Astrocyte (in vitro differentiated cells and primary cell): ENCODE measurements around the gene PCBP3. TPM values are rescaled to one million over a fixed set of nuclear protein-coding genes. Genes with fewer than 3 reads are reported as not detected.

Experiments used
- DNase-seq: peaks from one replicate; pipeline ENCODE4 v3.0.0-alpha.2; 2010; ENCODE audit warnings: low read depth
- FAIRE-seq: peaks from 2 replicates; lab custom pipeline; 2011; peaks lifted over from hg19 to GRCh38; lab: Jason Lieb, UNC
- H2AFZ ChIP-seq: 2 replicates; pipeline ENCODE4 v1.6.0; 2012; ENCODE audit warnings: low read depth, low read length, inconsistent platforms
- H3K27ac ChIP-seq: 2 replicates; pipeline ENCODE4 v1.5.1; 2011; ENCODE audit warnings: low read depth, low read length, inconsistent platforms
- H3K27me3 ChIP-seq: 2 replicates; pipeline ENCODE4 v1.6.0; 2011; ENCODE audit warnings: low read length, inconsistent platforms; ENCODE audit not compliant: insufficient read depth
- H3K36me3 ChIP-seq: 2 replicates; pipeline ENCODE4 v1.5.1; 2011; ENCODE audit warnings: low read length, inconsistent platforms; ENCODE audit not compliant: insufficient read depth
- H3K4me1 ChIP-seq: 2 replicates; pipeline ENCODE4 v1.5.1; 2011; ENCODE audit warnings: low read length, inconsistent platforms; ENCODE audit not compliant: insufficient read depth
- H3K4me2 ChIP-seq: 2 replicates; pipeline ENCODE4 v1.6.0; 2012; ENCODE audit warnings: low read length, inconsistent platforms
- H3K4me3 ChIP-seq: 2 replicates; pipeline ENCODE4 v1.5.1; 2011; ENCODE audit warnings: low read depth, mild to moderate bottlenecking, low read length, inconsistent platforms; ENCODE audit not compliant: insufficient read depth
- H3K79me2 ChIP-seq: 2 replicates; pipeline ENCODE4 v1.6.0; 2012; ENCODE audit warnings: mild to moderate bottlenecking, low read length, inconsistent platforms; ENCODE audit not compliant: insufficient read depth
- H3K9ac ChIP-seq: 2 replicates; pipeline ENCODE4 v1.6.0; 2012; ENCODE audit warnings: mild to moderate bottlenecking, low read length, inconsistent platforms
- H3K9me3 ChIP-seq: 2 replicates; pipeline ENCODE4 v1.5.1; 2012; ENCODE audit warnings: low read depth, mild to moderate bottlenecking, low read length, inconsistent platforms; ENCODE audit not compliant: insufficient read depth
- H4K20me1 ChIP-seq: 2 replicates; pipeline ENCODE4 v1.6.0; 2012; ENCODE audit warnings: low read length, inconsistent platforms; ENCODE audit not compliant: insufficient read depth
- H3K27ac Mint-ChIP-seq: one replicate; pipeline ENCODE4 v1.8.0; 2021; ENCODE audit warnings: mild to moderate bottlenecking, mixed read lengths; ENCODE audit not compliant: unreplicated experiment
- H3K27me3 Mint-ChIP-seq: one replicate; pipeline ENCODE4 v1.8.0; 2021; ENCODE audit warnings: low read depth, mixed read lengths; ENCODE audit not compliant: unreplicated experiment
- H3K36me3 Mint-ChIP-seq: one replicate; pipeline ENCODE4 v1.8.0; 2021; ENCODE audit warnings: low read depth, mixed read lengths; ENCODE audit not compliant: unreplicated experiment
- H3K4me1 Mint-ChIP-seq: one replicate; pipeline ENCODE4 v1.8.0; 2021; ENCODE audit warnings: low read depth, mixed read lengths; ENCODE audit not compliant: unreplicated experiment
- H3K4me3 Mint-ChIP-seq: one replicate; pipeline ENCODE4 v1.8.0; 2021; ENCODE audit warnings: mild to moderate bottlenecking, moderate library complexity, mixed read lengths; ENCODE audit not compliant: unreplicated experiment
- H3K9me3 Mint-ChIP-seq: one replicate; pipeline ENCODE4 v1.8.0; 2021; ENCODE audit warnings: mild to moderate bottlenecking, mixed read lengths; ENCODE audit not compliant: unreplicated experiment
- EZH2 ChIP-seq: IDR thresholded peaks from 2 replicates; pipeline ENCODE4 v1.6.1; 2012; ENCODE audit warnings: mild to moderate bottlenecking, low read length, inconsistent platforms; ENCODE audit not compliant: insufficient read depth
- total RNA-seq: library from RNA; stranded (reverse); gene quantifications from 2 replicates; pipeline ENCODE4 v1.2.1, GENCODE V29; 2021
- TF ChIP-seq, protein P1 (sequence below): IDR thresholded peaks from 2 replicates; pipeline ENCODE4 v1.5.1; 2011; ENCODE audit warnings: low read depth, mild to moderate bottlenecking, inconsistent platforms, low read length, moderate library complexity; ENCODE audit not compliant: insufficient read depth

Gene PCBP3
- total RNA-seq, 1 donor from 2014 or later, result 1.8 TPM

GRCh38 chr21:45906859-45907258, 263.3 kb downstream of the PCBP3 start:
- H3K4me1 Mint-ChIP-seq, result peaks cover under 1% of the 10 kb centered on the region
- Histone ChIP-seq H3K79me2 (no peaks in the 10 kb centered on the region), H3K36me3 (no peaks in the 10 kb centered on the region), H3K4me2 (no peak overlapping the region), H3K9me3 (no peaks in the 10 kb centered on the region), H3K27me3 (no peaks in the 10 kb centered on the region), H3K4me3 (no peak overlapping the region), H4K20me1 (no peaks in the 10 kb centered on the region), H3K4me1 (peaks cover 2% of the 10 kb centered on the region), H3K27ac (no peak overlapping the region), H2AFZ (no peak overlapping the region), H3K9ac (no peak overlapping the region)
- peaks cover 43% of the 10 kb centered on the region for H3K27me3 Mint-ChIP-seq
- DNase-seq, result no peak
- no peak for TF ChIP-seq EZH2
- TF ChIP-seq, protein P1, sequence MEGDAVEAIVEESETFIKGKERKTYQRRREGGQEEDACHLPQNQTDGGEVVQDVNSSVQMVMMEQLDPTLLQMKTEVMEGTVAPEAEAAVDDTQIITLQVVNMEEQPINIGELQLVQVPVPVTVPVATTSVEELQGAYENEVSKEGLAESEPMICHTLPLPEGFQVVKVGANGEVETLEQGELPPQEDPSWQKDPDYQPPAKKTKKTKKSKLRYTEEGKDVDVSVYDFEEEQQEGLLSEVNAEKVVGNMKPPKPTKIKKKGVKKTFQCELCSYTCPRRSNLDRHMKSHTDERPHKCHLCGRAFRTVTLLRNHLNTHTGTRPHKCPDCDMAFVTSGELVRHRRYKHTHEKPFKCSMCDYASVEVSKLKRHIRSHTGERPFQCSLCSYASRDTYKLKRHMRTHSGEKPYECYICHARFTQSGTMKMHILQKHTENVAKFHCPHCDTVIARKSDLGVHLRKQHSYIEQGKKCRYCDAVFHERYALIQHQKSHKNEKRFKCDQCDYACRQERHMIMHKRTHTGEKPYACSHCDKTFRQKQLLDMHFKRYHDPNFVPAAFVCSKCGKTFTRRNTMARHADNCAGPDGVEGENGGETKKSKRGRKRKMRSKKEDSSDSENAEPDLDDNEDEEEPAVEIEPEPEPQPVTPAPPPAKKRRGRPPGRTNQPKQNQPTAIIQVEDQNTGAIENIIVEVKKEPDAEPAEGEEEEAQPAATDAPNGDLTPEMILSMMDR, result no peak
- H3K36me3 Mint-ChIP-seq, result peaks cover 3% of the 10 kb centered on the region
- no peak overlapping the region for H3K27ac Mint-ChIP-seq
- no peak for FAIRE-seq
- H3K4me3 Mint-ChIP-seq, result no peak overlapping the region
- H3K9me3 Mint-ChIP-seq, result peaks cover 11% of the 10 kb centered on the region

GRCh38 chr21:45908536-45909237, 265.2 kb downstream of the PCBP3 start:
- Histone ChIP-seq H3K27ac (no peak overlapping the region), H3K9me3 (no peaks in the 10 kb centered on the region), H3K4me3 (no peak overlapping the region), H3K79me2 (no peaks in the 10 kb centered on the region), H3K9ac (no peak overlapping the region), H3K4me2 (no peak overlapping the region), H2AFZ (no peak overlapping the region), H3K36me3 (no peaks in the 10 kb centered on the region), H3K4me1 (peaks cover 2% of the 10 kb centered on the region), H4K20me1 (no peaks in the 10 kb centered on the region), H3K27me3 (no peaks in the 10 kb centered on the region)
- no peak for FAIRE-seq
- TF ChIP-seq, protein P1, result no peak
- TF ChIP-seq EZH2, result no peak
- peaks cover 3% of the 10 kb centered on the region for H3K36me3 Mint-ChIP-seq
- peaks cover 6% of the 10 kb centered on the region for H3K9me3 Mint-ChIP-seq
- H3K27me3 Mint-ChIP-seq, result peaks cover 43% of the 10 kb centered on the region
- no peak for DNase-seq
- H3K4me3 Mint-ChIP-seq, result no peak overlapping the region
- H3K27ac Mint-ChIP-seq, result no peak overlapping the region
- H3K4me1 Mint-ChIP-seq, result no peaks in the 10 kb centered on the region

GRCh38 chr21:45909238-45909988, 265.9 kb downstream of the PCBP3 start:
- Mint-ChIP-seq H3K4me3 (no peak overlapping the region), H3K9me3 (peaks cover 2% of the 10 kb centered on the region), H3K27ac (peak overlapping the region; percentile 69), H3K27me3 (peaks cover 42% of the 10 kb centered on the region), H3K4me1 (no peaks in the 10 kb centered on the region), H3K36me3 (no peaks in the 10 kb centered on the region)
- no peaks in the 10 kb centered on the region for H3K9me3 ChIP-seq
- no peak overlapping the region for H3K4me2 ChIP-seq
- no peak overlapping the region for H2AFZ ChIP-seq
- DNase-seq (no peak), FAIRE-seq (no peak)
- no peaks in the 10 kb centered on the region for H3K27me3 ChIP-seq
- TF ChIP-seq, protein P1, result no peak
- TF ChIP-seq EZH2, result no peak
- no peak overlapping the region for H3K27ac ChIP-seq
- H4K20me1 ChIP-seq, result no peaks in the 10 kb centered on the region
- no peaks in the 10 kb centered on the region for H3K79me2 ChIP-seq
- peaks cover 2% of the 10 kb centered on the region for H3K4me1 ChIP-seq
- no peak overlapping the region for H3K4me3 ChIP-seq
- no peak overlapping the region for H3K9ac ChIP-seq
- no peaks in the 10 kb centered on the region for H3K36me3 ChIP-seq
